Renal pelvis (tissue), 4 donors: Measurements from ENCODE around the gene ADPRHL1. TPM values are rescaled to one million over a fixed set of nuclear protein-coding genes. Genes with fewer than 3 reads are reported as not detected.

Source experiments
- DNase-seq: peaks from one replicate; pipeline ENCODE4 v3.0.0-alpha.2; 2013
- polyA plus RNA-seq, 3 donors: library from polyadenylated mRNA; unstranded; fragments of 120-200 nt; gene quantifications; one replicate each; pipeline ENCODE4 v1.2.1, GENCODE V29; 2013; ENCODE audit not compliant: insufficient read length in 3 of 3

Gene ADPRHL1
- polyA plus RNA-seq, 3 donors = 2.8 to 5.6 (median 4.7) TPM

DNA sequence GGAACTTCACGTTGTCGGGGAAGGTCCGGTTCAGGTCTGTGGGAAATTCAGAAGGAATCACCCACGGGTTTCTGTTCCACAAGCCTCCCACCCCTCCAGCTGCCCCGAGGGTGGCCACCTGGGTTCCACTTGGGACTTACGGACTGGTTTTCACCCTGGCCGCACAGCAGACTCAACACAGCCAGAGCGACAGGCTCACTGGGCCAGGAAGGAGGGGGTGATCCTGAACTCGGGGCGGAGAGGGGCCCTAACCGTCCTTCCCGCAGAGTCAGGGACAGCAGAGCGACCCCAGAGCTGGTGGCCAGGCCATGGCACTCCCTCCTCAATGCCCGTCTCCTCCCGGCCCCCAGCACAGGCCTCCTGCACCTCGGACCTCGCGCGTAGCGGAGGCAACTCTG, 102.4 kb downstream of the ADPRHL1 start:
- no peak for DNase-seq

GRCh38 chr13:113350065-113350937, 103.0 kb downstream of the ADPRHL1 start:
- no peak for DNase-seq

Other genes with a start within 250 kb of the ADPRHL1 start
- gene PCID2, start 244.8 kb downstream of the ADPRHL1 start, polyA plus RNA-seq = 10 to 100 TPM; 56.9 to 80.4 (median 64.4) TPM
- gene CUL4A, start 243.9 kb downstream of the ADPRHL1 start, polyA plus RNA-seq = 10 to 100 TPM; 75.1 to 97.4 (median 80.0) TPM
- 100 to 1,000 TPM; 174 to 186 (median 178) TPM for gene LAMP1, start 156.2 kb downstream of the ADPRHL1 start, polyA plus RNA-seq
- gene GRTP1, start 89.4 kb downstream of the ADPRHL1 start, polyA plus RNA-seq = 10 to 100 TPM; 14.1 to 23.1 (median 21.3) TPM
- gene DCUN1D2, start 37.2 kb upstream of the ADPRHL1 start, polyA plus RNA-seq = 10 to 100 TPM; 16.9 to 29.6 (median 29.5) TPM
- 10 to 100 TPM; 81.7 to 87.4 (median 85.3) TPM for gene TFDP1, start 131.3 kb upstream of the ADPRHL1 start, polyA plus RNA-seq
- gene ATP4B, start 204.7 kb upstream of the ADPRHL1 start, polyA plus RNA-seq = under 1 TPM; 0.27 to 0.53 (median 0.44) TPM
- gene GRK1, start 213.7 kb upstream of the ADPRHL1 start, polyA plus RNA-seq = under 1 TPM; 0.06 to 0.30 (median 0.11) TPM